Chondrocyte (in vitro differentiated cells): ENCODE measurements around the gene PCNX3. TPM values are rescaled to one million over a fixed set of nuclear protein-coding genes. Genes with fewer than 3 reads are reported as not detected.

Experiments
- DNase-seq: peaks from one replicate; pipeline ENCODE4 v3.0.0; 2021; ENCODE audit warnings: mixed read lengths, low spot score
- H3K27ac Mint-ChIP-seq: one replicate; pipeline ENCODE4 v1.8.0; 2021; ENCODE audit warnings: mild to moderate bottlenecking, moderate library complexity, mixed read lengths; ENCODE audit not compliant: unreplicated experiment
- H3K27me3 Mint-ChIP-seq: 2 replicates; pipeline ENCODE4 v1.8.0; 2021; ENCODE audit warnings: low read depth, mixed read lengths
- H3K36me3 Mint-ChIP-seq: 2 replicates; pipeline ENCODE4 v1.8.0; 2021; ENCODE audit warnings: low read depth, mixed read lengths
- H3K4me1 Mint-ChIP-seq: 2 replicates; pipeline ENCODE4 v1.8.0; 2021; ENCODE audit warnings: low read depth, mild to moderate bottlenecking, mixed read lengths
- H3K4me3 Mint-ChIP-seq: one replicate; pipeline ENCODE4 v1.8.0; 2021; ENCODE audit warnings: mild to moderate bottlenecking, moderate library complexity, mixed read lengths; ENCODE audit not compliant: unreplicated experiment
- H3K9me3 Mint-ChIP-seq: 2 replicates; pipeline ENCODE4 v1.8.0; 2021; ENCODE audit warnings: low read depth, mixed read lengths
- CTCF ChIP-seq: fragments of 200-600 bp; sonication (generic); IDR thresholded peaks from 2 replicates; pipeline ENCODE4 v1.5.0; 2021; ENCODE audit warnings: antibody characterized with exemption, mild to moderate bottlenecking, moderate library complexity
- total RNA-seq: library from RNA; stranded (reverse); gene quantifications from 3 replicates; pipeline ENCODE4 v1.2.1, GENCODE V29; 2021

PCNX3 gene
- total RNA-seq, 1 donor from 2014 or later, result 36.3 TPM

- no peaks in the 10 kb centered on the region for H3K27me3 Mint-ChIP-seq
- H3K4me3 Mint-ChIP-seq, result no peak overlapping the region
- DNase-seq, result no peak
- no peak overlapping the region for H3K27ac Mint-ChIP-seq
- H3K4me1 Mint-ChIP-seq, result peaks cover 13% of the 10 kb centered on the region
- no peak for TF ChIP-seq CTCF
- no peaks in the 10 kb centered on the region for H3K9me3 Mint-ChIP-seq
- H3K36me3 Mint-ChIP-seq, result peaks cover 13% of the 10 kb centered on the region
These were observed 2.6 kb downstream of the PCNX3 start for GRCh38 chr11:65617990-65618751.

- Mint-ChIP-seq H3K36me3 (peaks cover 13% of the 10 kb centered on the region), H3K4me1 (peaks cover 11% of the 10 kb centered on the region), H3K27me3 (no peaks in the 10 kb centered on the region), H3K9me3 (no peaks in the 10 kb centered on the region), H3K4me3 (no peak overlapping the region), H3K27ac (no peak overlapping the region)
- no peak for TF ChIP-seq CTCF
- no peak for DNase-seq
These were observed 3.2 kb downstream of the PCNX3 start for GRCh38 chr11:65618763-65619162.

GRCh38 chr11:65619281-65619928, 3.8 kb downstream of the PCNX3 start:
- H3K9me3 Mint-ChIP-seq, result no peaks in the 10 kb centered on the region
- no peak for TF ChIP-seq CTCF
- no peaks in the 10 kb centered on the region for H3K27me3 Mint-ChIP-seq
- no peak overlapping the region for H3K27ac Mint-ChIP-seq
- H3K36me3 Mint-ChIP-seq, result peaks cover 15% of the 10 kb centered on the region
- H3K4me1 Mint-ChIP-seq, result peaks cover 11% of the 10 kb centered on the region
- no peak for DNase-seq
- H3K4me3 Mint-ChIP-seq, result no peak overlapping the region

GRCh38 chr11:65620666-65621065, 5.1 kb downstream of the PCNX3 start:
- TF ChIP-seq CTCF, result no peak
- Mint-ChIP-seq H3K4me3 (no peak overlapping the region), H3K27ac (no peak overlapping the region), H3K36me3 (peaks cover 17% of the 10 kb centered on the region), H3K4me1 (peaks cover 11% of the 10 kb centered on the region), H3K27me3 (no peaks in the 10 kb centered on the region), H3K9me3 (no peaks in the 10 kb centered on the region)
- DNase-seq, result no peak

GRCh38 chr11:65621460-65621859, 5.9 kb downstream of the PCNX3 start:
- Mint-ChIP-seq H3K9me3 (no peaks in the 10 kb centered on the region), H3K27ac (no peak overlapping the region), H3K27me3 (no peaks in the 10 kb centered on the region), H3K4me1 (peaks cover 8% of the 10 kb centered on the region), H3K36me3 (peaks cover 15% of the 10 kb centered on the region), H3K4me3 (no peak overlapping the region)
- DNase-seq, result no peak
- TF ChIP-seq CTCF, result no peak
